HG03575 (cell line): ENCODE measurements around the gene RHBDL1.

Source experiments
- ATAC-seq: cut with Tn5 transposase; IDR thresholded peaks from one replicate; pipeline ENCODE4 v1.9.1; 2021; ENCODE audit not compliant: unreplicated experiment, insufficient number of reproducible peaks, low FRiP score; ENCODE audit errors: extremely low read depth

The RHBDL1 gene

GRCh38 chr16:648781-649589, 26.5 kb upstream of the RHBDL1 start, which contains the start of gene WDR90:
Gene WDR90, plus strand, starts transcription at chr16:649365. Its CDS starts 52 bp downstream, at chr16:649417.
- no peak for ATAC-seq

- no peak for ATAC-seq
Observed at GRCh38 chr16:649631-650030, 25.8 kb upstream of the RHBDL1 start.

- ATAC-seq: no peak
Observed at GRCh38 chr16:651844-652243, 23.6 kb upstream of the RHBDL1 start.

GRCh38 chr16:652454-653305, 22.8 kb upstream of the RHBDL1 start:
- no peak for ATAC-seq

GRCh38 chr16:654034-654433, 21.4 kb upstream of the RHBDL1 start:
- no peak for ATAC-seq

GRCh38 chr16:657487-657886, 18.0 kb upstream of the RHBDL1 start:
- ATAC-seq: no peak

- no peak for ATAC-seq
Observed at GRCh38 chr16:658679-659571, 16.5 kb upstream of the RHBDL1 start.

GRCh38 chr16:659618-660017, 15.9 kb upstream of the RHBDL1 start:
- no peak for ATAC-seq

GRCh38 chr16:660132-660458, 15.4 kb upstream of the RHBDL1 start:
- no peak for ATAC-seq

- ATAC-seq: no peak
Observed at GRCh38 chr16:660459-661183, 14.8 kb upstream of the RHBDL1 start.

GRCh38 chr16:661184-661821, 14.2 kb upstream of the RHBDL1 start:
- no peak for ATAC-seq

- ATAC-seq: no peak
Observed at GRCh38 chr16:662095-662494, 13.4 kb upstream of the RHBDL1 start.

- no peak for ATAC-seq
Observed at GRCh38 chr16:662597-662996, 12.9 kb upstream of the RHBDL1 start.

GRCh38 chr16:666572-666971, 8.9 kb upstream of the RHBDL1 start:
- ATAC-seq: no peak

- ATAC-seq: no peak
Observed at GRCh38 chr16:667113-667779, 8.2 kb upstream of the RHBDL1 start.

GRCh38 chr16:667780-668518, 7.5 kb upstream of the RHBDL1 start, which contains the start of gene RHOT2:
Gene RHOT2, plus strand, starts transcription at chr16:668132. Its CDS starts 68 bp downstream, at chr16:668200.
- ATAC-seq: no peak
